Hepatocyte (in vitro differentiated cells): ENCODE data around the gene CTDSP2. TPM values are rescaled to one million over a fixed set of nuclear protein-coding genes. Genes with fewer than 3 reads are reported as not detected.

Experiments used
- DNase-seq: peaks from one replicate; pipeline ENCODE4 v3.0.0-alpha.2; 2016; ENCODE audit warnings: low spot score
- H2AFZ ChIP-seq: fragments of 200-600 bp; sonication (generic); 2 replicates; pipeline ENCODE4 v1.6.0; 2016; ENCODE audit warnings: antibody characterized with exemption, mild to moderate bottlenecking
- H3K27ac ChIP-seq: fragments of 200-600 bp; sonication (generic); 2 replicates; pipeline ENCODE4 v1.5.1; 2016; ENCODE audit warnings: mild to moderate bottlenecking
- H3K27me3 ChIP-seq: fragments of 200-600 bp; sonication (generic); 2 replicates; pipeline ENCODE4 v1.6.1; 2016
- H3K36me3 ChIP-seq: fragments of 200-600 bp; sonication (generic); replicated peaks from 2 replicates; pipeline ENCODE4 v1.5.1; 2016; ENCODE audit warnings: low read depth; ENCODE audit not compliant: insufficient read depth
- H3K4me1 ChIP-seq: fragments of 200-600 bp; sonication (generic); 2 replicates; pipeline ENCODE4 v1.5.1; 2016; ENCODE audit warnings: mild to moderate bottlenecking, moderate library complexity; ENCODE audit not compliant: insufficient read depth
- H3K4me2 ChIP-seq: fragments of 200-600 bp; sonication (generic); 2 replicates; pipeline ENCODE4 v1.6.0; 2016
- H3K4me3 ChIP-seq: fragments of 200-600 bp; sonication (generic); 2 replicates; pipeline ENCODE4 v1.5.1; 2016; ENCODE audit warnings: mild to moderate bottlenecking
- H3K79me2 ChIP-seq: fragments of 200-600 bp; sonication (generic); 2 replicates; pipeline ENCODE4 v1.6.0; 2017; ENCODE audit warnings: mild to moderate bottlenecking
- H3K9me2 ChIP-seq: fragments of 200-600 bp; sonication (generic); replicated peaks from 2 replicates; pipeline ENCODE4 v1.6.0; 2017; ENCODE audit warnings: mild to moderate bottlenecking; ENCODE audit not compliant: insufficient read depth
- H3K9me3 ChIP-seq: fragments of 200-600 bp; sonication (generic); 2 replicates; pipeline ENCODE4 v1.5.1; 2016; ENCODE audit warnings: low read depth, mild to moderate bottlenecking
- H4K20me1 ChIP-seq: fragments of 200-600 bp; sonication (generic); 2 replicates; pipeline ENCODE4 v1.6.0; 2016; ENCODE audit warnings: mild to moderate bottlenecking; ENCODE audit not compliant: insufficient read depth, poor library complexity, severe bottlenecking
- EZH2 ChIP-seq: fragments of 200-600 bp; sonication (generic); IDR thresholded peaks from 2 replicates; pipeline ENCODE4 v1.6.1; 2016; ENCODE audit warnings: antibody characterized with exemption, mild to moderate bottlenecking, borderline replicate concordance
- EZH2phosphoT487 ChIP-seq: fragments of 200-600 bp; sonication (generic); IDR thresholded peaks from one replicate; pipeline ENCODE4 v1.6.1; 2018; ENCODE audit warnings: antibody characterized with exemption, mild to moderate bottlenecking, low read depth, moderate library complexity; ENCODE audit not compliant: unreplicated experiment, severe bottlenecking
- WGBS: methylation state at CpG from one replicate; pipeline ENCODE4 v1.1.6; 2016; ENCODE audit warnings: low lambda C conversion rate; ENCODE audit errors: missing lambda C conversion rate; 5-methylcytosine and 5-hydroxymethylcytosine counted together
- polyA plus RNA-seq: library from polyadenylated mRNA; unstranded; fragments of >200 nt; fragmentation: Nextera tagmentation; extraction: Ambion mirVana; gene quantifications from 2 replicates; pipeline ENCODE4 v1.2.1, GENCODE V29; 2016
- total RNA-seq: library from RNA; depleted of rRNA; stranded (reverse); fragments of >200 nt; gene quantifications from 2 replicates; pipeline ENCODE4 v1.2.3, GENCODE V29; 2014
- TF ChIP-seq, protein P1 (sequence below): fragments of 200-600 bp; sonication (generic); IDR thresholded peaks from 2 replicates; pipeline ENCODE4 v1.5.1; 2016; ENCODE audit warnings: antibody characterized with exemption, mild to moderate bottlenecking; ENCODE audit not compliant: poor library complexity

Gene CTDSP2
- total and polyA plus RNA-seq, 2 experiments from 2014 or later, result 75.9 to 96.8 TPM

DNA sequence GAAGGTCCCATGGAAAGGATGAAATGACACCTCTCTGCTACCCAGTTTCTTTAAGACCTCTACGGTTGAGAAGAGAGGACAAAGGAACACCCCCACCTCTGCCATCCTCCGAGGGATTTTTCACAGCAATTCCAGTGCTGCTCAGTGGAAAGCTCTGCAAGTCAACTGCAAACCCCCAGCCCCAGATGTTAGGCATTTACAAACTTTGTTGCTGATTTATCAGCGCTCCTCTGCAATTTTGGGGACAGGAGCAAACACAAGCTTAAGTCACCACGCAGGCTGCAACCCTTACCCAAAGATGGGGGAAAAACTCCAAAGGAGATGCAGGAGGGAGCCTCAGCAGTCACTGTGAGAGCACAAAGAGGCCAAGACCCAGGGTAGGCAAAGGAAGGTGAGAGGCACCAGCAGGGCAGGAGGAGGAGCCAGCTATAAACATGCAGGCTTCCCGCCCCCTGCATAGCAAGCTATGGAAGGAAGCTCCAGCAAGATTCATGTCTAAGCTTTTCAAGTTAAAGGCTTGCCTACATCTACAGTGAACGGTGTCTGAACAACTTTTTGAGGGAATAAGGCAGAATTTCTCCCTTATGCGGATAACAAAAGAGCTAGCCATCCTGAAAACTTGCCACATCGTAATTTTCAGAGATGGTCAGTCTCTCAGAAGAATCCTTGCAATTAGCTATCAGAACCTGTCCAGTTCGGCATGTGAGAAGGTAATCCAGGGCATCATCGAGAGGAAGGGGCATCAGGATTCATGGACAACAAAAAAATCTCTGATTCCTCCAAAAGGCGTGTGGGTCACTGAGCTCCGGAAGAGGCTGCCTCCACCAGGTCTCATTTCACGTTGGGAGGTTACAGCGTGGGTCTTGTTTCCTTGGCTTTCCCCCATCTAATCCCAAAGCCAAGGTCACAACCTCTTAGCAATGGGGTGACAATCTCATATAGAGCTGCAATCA, 3.9 kb downstream of the CTDSP2 start:
- WGBS, result 34% methylated on average over 14 of the region's 14 CpGs
- Histone ChIP-seq H3K4me1 (peaks cover 66% of the 10 kb centered on the region), H3K27ac (peak overlapping the region; percentile 99), H3K4me3 (peak overlapping the region; percentile 5), H3K9me2 (no peaks in the 10 kb centered on the region), H3K4me2 (peak overlapping the region; percentile 91), H2AFZ (no peak overlapping the region), H3K9me3 (no peaks in the 10 kb centered on the region), H3K36me3 (no peaks in the 10 kb centered on the region), H4K20me1 (peaks cover 79% of the 10 kb centered on the region), H3K27me3 (no peaks in the 10 kb centered on the region), H3K79me2 (peaks cover 88% of the 10 kb centered on the region)
- TF ChIP-seq EZH2 (no peak), EZH2phosphoT487 (no peak)
- TF ChIP-seq, protein P1, sequence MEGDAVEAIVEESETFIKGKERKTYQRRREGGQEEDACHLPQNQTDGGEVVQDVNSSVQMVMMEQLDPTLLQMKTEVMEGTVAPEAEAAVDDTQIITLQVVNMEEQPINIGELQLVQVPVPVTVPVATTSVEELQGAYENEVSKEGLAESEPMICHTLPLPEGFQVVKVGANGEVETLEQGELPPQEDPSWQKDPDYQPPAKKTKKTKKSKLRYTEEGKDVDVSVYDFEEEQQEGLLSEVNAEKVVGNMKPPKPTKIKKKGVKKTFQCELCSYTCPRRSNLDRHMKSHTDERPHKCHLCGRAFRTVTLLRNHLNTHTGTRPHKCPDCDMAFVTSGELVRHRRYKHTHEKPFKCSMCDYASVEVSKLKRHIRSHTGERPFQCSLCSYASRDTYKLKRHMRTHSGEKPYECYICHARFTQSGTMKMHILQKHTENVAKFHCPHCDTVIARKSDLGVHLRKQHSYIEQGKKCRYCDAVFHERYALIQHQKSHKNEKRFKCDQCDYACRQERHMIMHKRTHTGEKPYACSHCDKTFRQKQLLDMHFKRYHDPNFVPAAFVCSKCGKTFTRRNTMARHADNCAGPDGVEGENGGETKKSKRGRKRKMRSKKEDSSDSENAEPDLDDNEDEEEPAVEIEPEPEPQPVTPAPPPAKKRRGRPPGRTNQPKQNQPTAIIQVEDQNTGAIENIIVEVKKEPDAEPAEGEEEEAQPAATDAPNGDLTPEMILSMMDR, result no peak
- peak; percentile 61 for DNase-seq

DNA sequence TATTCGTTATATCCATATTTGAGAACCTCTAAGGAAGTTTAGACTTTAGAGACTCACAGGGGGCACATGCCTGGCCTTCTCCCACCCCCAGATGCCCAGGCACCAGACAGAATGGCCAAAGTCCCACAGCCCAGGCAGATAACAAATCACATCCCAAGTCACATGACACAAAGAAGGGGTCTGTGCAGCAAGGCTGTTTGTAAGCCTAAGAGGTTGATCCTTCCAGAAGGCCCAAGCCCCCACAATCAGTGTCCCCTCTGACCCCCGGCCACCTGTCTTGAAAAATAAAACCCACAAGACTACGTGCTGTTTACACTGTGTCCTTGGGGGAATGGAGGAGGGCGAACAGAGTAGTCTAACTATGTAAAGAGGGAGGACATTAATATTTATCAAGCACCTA, 5.1 kb downstream of the CTDSP2 start:
- Histone ChIP-seq H3K27me3 (no peaks in the 10 kb centered on the region), H3K9me2 (no peaks in the 10 kb centered on the region), H3K9me3 (no peaks in the 10 kb centered on the region), H3K36me3 (no peaks in the 10 kb centered on the region), H3K4me2 (peak overlapping the region; percentile 91), H4K20me1 (peaks cover 91% of the 10 kb centered on the region), H3K4me1 (peaks cover 78% of the 10 kb centered on the region), H3K27ac (peak overlapping the region; percentile 14), H3K79me2 (peaks cover 100% of the 10 kb centered on the region), H2AFZ (no peak overlapping the region), H3K4me3 (no peak overlapping the region)
- no peak for DNase-seq
- TF ChIP-seq, protein P1, result no peak
- TF ChIP-seq EZH2phosphoT487 (no peak), EZH2 (no peak)
- WGBS, result 54% methylated on average over 4 of the region's 4 CpGs

DNA sequence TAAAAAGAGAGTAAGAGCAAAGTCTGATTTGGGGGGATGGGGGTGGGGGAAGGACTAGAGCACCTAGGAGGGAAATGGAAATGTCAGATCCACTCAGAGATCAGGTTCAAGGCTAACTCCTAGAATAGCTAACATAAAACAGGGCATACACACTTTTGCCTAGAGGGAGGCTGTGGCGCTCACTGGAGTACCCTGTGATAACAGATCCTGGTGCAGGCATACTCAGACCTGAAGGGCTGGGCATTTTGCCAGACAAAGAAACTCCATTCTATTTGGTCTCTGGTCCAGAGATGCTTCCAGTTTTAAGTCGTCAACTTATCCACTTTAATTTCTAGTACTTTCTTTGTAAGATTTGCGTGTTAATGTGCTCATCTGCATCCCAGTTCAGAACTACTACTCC, 5.8 kb downstream of the CTDSP2 start:
- Histone ChIP-seq H3K4me3 (no peak overlapping the region), H3K9me3 (no peaks in the 10 kb centered on the region), H3K4me1 (peaks cover 85% of the 10 kb centered on the region), H4K20me1 (peaks cover 98% of the 10 kb centered on the region), H3K27me3 (no peaks in the 10 kb centered on the region), H3K79me2 (peaks cover 100% of the 10 kb centered on the region), H3K9me2 (no peaks in the 10 kb centered on the region), H3K4me2 (peak overlapping the region; percentile 91), H3K27ac (peak overlapping the region; percentile 14), H2AFZ (no peak overlapping the region), H3K36me3 (no peaks in the 10 kb centered on the region)
- 71% methylated on average over 3 of the region's 3 CpGs for WGBS
- peak; percentile 59 for DNase-seq
- TF ChIP-seq EZH2phosphoT487 (no peak), EZH2 (no peak)
- TF ChIP-seq, protein P1, result no peak
